ENCODE data around the gene VPS13A. TPM values are rescaled to one million over a fixed set of nuclear protein-coding genes. Genes with fewer than 3 reads are reported as not detected.
"Not testable (repeated sequence)": the region's sequence is repeated elsewhere in the genome, so short reads cannot be mapped to it uniquely, and the experiment has no call there.

The VPS13A gene
- total RNA-seq, 1 experiment from 2014 or later: 8.7 TPM

DNA sequence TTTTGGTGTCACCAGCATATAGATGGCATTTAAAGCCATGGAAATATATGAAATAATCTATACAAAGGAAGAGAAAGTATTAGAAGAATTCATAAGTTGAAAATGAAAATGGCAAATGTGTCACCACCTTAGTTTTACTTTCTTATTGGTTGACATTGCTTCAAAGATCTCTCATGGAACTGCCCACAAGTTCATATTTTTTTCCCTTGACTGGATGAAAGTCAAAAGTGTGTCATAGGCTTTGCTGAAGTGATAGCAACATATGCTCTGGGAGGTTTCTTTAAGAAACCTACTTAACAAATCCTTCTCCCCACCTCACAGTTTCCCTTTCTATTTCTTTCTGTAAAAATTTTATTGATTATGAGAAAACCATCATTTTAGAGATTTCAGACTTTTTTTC lies 127.2 kb downstream of the VPS13A start:
- no peak for DNase-seq (ENCODE audit: low spot score)

DNA sequence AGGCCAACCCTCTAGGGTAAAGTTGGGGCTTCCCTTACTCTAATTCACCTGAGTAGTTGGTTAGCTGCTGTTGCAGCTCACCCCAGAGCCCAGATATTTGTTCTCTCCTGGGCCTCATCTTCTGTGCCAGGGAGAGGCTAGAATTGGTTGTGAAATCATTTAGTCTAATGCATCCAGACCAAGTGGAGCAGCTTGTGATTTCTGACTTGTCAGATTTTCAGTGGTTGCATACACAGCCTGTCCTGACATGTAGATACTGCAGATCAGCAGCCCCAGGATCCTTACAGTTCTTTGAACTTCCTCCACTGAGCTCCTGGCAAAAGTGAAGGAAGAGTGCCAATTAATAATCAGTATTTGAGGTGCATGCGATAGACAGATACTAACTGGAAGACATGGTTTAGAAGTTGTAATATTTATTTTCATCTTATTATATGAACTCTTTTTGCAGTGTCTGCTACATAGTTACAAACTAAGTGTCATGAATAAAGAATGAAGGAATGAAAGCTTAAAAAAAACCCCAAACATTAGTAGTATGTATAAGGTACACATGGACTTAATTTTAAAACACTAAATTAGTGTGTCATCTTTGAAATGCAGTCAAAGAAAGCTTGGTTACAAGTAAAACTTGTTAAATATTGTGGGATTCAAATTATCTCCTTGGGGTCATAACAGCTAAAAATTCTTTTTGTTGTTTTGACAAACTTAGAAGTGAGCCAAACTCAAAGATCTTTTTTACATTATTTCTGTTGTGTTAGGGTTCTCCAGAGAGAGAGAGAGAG lies 128.5 kb downstream of the VPS13A start:
- no peak for DNase-seq (ENCODE audit: low spot score)

DNA sequence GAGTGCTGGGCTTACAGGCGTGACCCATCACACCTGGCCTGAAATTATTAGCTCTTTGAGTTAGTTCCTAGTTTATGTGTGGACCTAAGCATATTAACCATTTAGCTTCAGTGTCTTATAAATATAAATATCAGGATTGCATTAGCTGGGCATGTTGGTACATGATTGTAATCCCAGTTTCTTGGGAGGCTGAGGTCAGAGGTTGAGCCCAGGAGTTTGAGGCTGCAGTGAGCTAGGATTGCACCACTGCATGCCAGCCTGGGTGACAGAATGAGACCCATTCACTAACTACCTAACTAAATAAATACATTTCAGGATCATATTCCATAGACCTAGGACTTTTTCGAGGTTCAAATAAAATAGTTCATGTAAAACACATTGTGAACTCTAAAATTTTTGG lies 129.8 kb downstream of the VPS13A start:
- DNase-seq (ENCODE audit: low spot score): no peak

DNA sequence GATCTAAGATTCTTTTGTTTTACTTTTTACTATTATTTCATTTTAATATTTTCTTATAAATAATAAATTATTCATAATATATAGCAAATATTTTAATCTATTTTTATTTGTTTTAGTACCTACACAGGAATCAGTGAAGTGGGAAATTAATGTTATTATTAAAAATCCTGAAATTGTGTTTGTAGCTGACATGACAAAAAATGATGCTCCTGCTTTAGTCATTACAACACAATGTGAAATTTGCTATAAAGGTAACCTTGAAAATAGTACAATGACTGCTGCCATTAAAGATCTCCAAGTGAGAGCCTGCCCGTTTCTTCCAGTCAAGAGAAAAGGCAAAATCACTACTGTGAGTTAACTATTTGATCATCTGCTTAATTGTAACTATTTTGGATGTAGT lies 138.7 kb downstream of the VPS13A start:
- DNase-seq (ENCODE audit: low spot score): no peak

DNA sequence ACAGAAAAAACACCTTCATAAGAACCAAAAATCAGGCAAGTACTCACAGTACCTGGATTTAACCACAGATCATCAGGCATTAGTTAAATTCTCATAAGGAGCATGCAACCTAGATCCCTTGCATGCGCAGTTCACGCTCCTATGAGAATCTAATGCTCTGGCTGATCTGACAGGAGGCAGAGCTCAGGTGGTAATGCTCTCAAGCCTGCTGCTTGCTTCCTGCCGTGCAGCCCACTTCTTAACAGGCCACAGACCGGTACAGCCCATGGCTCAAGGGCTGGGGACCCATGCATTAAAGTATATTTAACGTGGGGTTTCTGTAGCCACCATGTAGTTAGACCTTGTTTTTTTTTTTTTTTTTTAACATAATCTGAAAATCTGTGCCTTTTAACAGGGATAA lies 147.7 kb downstream of the VPS13A start:
- no peak for DNase-seq (ENCODE audit: low spot score)

DNA sequence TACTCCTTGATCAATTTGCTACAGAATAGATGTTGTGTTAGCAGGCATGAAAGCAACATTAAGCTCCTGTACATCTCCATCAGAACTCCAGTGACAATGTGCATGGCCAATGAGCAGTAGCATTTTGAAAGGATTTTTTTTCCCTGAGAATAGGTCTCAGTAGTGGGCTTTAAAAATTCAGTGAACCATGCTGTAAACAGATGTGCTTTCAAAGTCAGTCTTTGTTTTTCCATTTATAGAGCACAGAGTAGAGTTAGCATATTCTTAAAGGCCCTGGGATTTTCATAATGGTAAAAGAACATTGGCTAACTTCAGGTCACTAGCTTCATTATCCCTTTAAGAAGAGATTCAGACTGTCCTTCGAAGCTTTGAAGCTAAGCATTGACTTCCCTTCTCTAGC lies 150.8 kb downstream of the VPS13A start:
- DNase-seq (ENCODE audit: low spot score): no peak

DNA sequence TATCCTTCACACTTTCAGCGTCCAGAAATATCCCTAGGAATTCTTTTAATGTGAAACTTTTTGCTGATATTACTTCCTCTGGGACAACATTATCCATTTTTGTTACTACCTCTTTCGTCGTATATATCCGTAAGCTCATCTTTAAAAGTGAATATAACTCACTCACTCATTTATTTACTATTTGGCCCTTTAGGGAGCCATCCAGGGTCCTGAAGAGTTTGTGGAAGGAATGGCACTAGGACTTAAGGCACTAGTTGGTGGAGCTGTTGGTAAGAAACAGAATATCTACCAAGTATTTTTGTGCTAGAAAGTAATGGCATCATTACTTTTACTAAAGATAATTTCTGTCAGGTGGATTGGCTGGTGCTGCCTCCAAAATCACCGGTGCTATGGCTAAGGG lies 192.7 kb downstream of the VPS13A start:
- DNase-seq (ENCODE audit: low spot score): no peak

DNA sequence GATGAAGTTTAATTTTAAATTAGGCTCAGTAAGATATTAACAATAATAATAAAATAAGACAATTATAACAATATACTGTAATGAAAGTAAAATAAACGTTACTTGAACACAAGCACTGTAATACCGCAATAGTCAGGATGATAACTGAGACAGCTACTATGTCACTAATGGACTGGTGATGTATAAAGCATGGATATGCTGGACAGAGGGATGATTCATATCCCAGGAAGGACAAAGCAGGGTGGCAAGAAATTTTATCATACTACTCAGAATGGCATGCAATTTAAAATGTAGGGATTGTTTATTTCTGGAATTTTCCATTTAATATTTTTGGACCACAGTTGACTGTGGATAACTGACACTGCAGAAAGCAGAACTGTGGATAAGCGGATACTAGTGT lies 196.9 kb downstream of the VPS13A start:
- DNase-seq (ENCODE audit: low spot score): no peak

DNA sequence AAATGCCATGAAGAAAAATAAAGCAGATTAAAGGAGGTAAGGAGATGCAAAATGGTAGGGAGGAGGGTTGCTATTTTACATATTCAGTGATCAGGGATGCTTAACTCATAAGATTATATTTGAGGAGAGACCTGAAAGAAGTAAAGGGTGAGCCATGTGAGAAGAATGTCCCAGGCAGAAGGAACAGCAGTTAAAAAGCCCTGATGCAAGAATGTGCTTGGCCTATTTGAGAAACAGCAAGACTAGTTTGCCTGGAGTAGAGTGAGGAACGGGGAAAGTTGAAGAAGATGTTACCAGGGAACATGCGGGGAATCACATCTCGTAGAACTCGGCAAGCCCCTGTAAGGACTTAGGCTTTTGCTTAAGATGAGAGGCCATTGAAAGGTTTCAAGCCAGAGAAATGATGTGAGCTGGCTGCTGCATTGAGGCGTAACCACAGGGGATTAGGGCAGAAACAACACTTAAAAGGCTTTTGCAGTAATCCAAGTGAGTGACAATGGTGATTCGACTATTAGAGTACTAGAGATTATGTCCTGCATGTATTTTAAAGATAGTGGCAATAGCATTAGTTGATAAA lies 198.7 kb downstream of the VPS13A start:
- DNase-seq (ENCODE audit: low spot score): no peak

DNA sequence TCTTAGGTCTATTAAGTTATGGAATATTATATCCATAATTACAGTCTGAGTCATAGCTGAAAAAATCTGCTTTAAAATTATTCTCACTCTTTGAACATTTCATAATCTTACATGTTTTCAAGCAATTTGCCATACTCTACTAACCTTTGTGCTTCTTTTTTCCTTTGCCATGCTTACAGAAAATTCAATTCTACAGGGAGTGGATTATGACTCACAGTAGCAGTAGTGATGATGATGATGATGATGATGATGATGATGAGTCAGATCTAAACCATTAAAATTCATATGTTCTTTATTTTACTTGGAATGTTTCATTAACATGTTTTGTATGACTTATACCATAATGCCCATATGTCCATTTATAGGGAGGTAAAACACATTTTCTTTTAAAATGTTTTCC lies 207.1 kb downstream of the VPS13A start:
- DNase-seq (ENCODE audit: low spot score): no peak

DNA sequence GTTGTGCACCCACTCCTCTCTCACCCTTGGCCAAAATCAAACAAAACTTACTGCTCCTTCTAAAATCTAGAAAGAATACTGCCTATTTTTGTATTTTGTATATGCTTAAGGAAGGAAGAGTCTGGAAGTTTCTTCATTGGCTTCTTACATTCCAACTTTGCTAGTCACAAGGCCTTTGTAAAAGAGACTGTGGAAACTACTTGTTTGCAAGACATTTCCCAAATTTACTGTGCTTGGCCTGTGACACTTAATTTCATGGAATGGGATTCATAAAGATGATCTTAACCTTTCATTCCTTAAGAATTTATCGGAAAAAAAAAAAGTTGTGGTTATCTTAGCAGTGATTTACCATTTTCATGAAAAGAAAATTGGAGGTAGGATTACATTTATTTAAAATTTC lies 208.9 kb downstream of the VPS13A start:
- DNase-seq (ENCODE audit: low spot score): no peak

DNA sequence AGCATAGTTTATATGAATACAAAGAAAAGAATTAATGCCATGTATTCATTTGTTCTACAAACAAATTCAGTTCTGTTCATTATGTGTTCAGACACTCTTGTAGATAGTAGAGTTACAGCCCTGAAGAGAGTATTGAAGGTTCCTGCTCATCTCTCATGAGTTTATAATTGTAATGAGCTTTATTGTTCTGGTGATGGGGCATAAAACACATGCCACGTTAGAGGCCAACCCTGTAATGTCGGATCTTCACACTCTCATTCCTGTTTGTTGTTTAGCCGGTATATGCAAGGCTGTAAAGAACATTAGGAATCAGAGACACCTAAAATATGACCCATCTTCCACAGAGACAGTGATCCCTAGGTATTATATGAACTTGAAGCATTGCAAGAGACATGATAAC lies 214.5 kb downstream of the VPS13A start:
- DNase-seq (ENCODE audit: low spot score): no peak

DNA sequence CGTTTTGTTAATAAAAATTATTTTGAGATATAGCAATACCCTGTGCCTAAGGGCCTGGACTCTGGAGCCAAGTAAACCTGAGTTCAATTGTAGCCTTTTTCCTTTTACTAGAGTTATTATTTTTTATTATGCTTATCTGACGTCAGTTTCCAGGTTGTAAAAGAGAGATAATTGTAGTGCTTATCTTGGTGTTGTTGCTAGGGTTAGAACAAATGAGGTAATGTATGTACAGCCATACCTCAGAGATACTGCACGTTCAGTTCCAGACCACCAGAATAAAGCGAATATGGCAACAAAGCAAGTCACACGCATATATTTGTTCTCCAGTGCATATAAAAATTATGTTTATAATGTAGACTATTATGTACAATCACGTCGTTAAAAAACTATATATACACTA lies 215.0 kb downstream of the VPS13A start:
- no peak for DNase-seq (ENCODE audit: low spot score)

DNA sequence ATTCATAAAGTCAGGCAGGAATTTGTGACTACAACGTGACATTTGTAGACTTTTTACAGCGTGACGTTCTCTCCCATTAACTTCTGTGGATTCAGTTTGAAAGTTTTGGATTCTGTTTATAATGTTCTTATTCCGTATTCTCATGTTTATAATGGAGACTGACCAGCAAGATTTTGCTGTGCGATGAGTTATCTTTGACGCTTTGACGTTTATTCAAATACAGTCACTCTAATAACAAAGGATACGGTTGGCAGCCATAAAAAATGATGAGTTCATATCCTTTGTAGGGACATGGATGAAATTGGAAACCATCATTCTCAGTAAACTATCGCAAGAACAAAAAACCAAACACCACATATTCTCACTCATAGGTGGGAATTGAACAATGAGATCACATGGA lies 221.2 kb downstream of the VPS13A start:
- DNase-seq (ENCODE audit: low spot score): not testable (repeated sequence)

DNA sequence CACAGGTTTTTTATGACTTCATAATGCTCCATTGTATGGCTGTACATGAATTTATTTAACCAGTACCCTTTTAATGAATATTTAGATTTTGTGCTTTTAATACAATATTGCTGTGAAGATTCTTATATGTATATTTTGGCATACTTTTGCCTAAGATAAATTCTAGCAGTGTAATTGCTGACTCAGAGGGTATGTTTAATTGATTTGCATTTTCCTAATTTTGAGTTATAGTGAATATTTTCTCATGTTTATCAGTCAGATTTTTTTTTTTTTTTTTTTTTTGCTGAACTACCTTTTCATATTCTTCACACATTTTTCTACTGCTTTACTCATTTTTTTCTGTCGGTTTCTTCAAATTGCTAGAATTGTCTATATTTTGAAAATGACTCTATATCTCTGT lies 222.6 kb downstream of the VPS13A start:
- no peak for DNase-seq (ENCODE audit: low spot score)

DNA sequence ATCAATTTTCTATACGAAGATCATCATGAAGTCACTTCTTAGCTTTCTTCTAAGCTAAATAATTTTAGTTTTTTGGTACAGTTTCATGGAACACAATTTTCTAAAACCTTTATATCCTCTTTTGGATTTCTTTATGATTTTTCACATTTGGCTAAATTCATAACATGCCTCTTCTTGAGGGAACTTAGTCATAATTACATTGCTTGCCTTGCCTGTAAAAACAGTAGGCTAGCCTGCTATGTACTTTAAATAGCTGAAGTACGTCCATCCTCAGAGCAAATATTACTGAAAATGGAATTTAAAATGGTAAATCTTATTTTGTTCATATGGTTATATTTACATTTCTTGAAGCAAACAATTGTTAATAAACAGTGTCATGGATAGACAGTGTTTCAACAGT lies 225.0 kb downstream of the VPS13A start:
- DNase-seq (ENCODE audit: low spot score): no peak

DNA sequence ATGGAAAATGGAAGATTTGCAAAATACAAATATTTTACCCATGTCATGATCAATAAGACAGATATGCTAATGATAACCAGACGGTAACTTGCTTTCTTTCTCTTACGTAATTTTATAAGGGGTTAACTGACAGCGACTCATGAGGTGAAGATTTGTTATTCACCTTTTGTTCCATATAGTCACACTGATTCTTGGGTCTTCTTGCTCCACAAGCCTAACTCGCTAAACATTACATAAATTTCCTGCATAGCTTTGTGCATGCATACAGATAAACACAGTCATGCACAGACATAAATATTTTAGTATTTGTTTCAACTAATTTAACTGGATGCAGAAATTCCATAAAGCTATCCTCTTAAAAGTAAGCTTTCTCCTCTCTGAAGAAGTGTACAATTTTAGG lies 225.9 kb downstream of the VPS13A start:
- no peak for DNase-seq (ENCODE audit: low spot score)

DNA sequence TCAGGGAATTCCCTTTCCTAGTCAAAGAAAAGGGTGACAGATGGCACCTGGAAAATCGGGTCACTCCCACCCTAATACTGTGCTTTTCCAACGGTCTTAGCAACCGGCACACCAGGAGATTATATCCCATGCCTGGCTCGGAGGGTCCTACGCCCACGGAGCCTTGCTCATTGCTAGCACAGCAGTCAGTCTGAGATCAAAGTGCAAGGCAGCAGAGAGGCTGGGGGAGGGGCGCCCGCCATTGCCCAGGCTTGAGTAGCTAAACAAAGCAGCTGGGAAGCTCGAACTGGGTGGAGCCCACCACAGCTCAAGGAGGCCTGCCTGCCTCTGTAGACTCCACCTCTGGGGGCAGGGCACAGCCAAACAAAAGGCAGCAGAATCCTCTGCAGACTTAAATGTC lies 231.2 kb downstream of the VPS13A start:
- not testable (repeated sequence) for DNase-seq (ENCODE audit: low spot score)

DNA sequence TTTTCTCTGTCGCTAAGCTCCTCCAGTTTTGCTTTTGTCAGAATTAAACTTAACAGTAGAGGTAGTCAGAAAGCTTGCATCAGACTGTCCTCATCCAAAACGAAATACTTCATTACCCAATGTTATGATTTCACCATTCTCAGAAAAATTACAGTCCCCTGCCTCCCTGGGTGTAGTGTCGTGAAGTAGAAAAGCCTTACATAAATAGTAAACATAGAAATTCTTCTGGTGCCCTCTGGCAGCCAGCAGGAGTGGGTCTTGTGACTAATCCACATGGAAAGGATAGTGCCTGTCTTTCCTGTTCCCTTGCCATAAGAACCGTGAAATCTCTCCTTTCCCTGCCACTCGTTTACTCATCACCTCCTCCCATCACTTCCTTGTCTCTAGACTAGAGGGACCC lies 240.2 kb downstream of the VPS13A start:
- DNase-seq (ENCODE audit: low spot score): peak; percentile 86

DNA sequence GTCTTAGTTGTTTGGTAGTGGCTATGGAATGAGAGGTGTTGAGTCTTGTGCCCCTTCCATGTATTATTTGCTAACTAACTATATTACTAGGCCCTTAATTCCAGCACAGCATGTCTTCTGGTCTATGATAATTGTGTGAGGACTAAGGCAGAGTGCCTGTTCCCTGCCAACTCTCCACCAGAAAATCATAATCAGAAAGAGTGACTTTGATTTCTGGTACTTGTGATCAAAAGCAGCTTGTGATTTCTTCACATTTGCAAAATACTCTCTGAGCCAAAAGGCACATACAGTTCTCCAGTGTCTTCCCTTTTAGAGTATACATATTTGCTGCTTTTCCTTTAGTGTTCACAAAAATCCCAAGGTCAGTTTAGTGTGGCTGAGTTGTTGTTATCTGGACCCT lies 240.9 kb downstream of the VPS13A start:
- DNase-seq (ENCODE audit: low spot score): no peak

DNA sequence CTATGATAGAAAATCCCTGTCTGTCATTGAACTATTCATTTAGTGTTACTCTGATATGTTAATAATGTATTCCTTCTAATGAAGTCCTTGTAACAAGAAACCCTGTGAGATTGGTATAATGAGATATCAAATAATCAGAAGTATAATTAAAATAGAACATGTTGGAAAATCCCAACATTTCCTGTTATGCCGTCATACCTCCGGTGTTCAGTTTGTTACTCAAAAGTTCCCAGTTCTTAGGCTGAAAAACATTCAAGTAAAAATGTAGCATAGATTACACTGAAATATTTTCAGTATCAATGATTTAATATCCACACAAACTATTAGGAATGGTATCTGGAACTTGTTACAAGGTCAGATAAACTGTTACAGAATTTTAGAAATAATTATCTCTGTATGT lies 243.3 kb downstream of the VPS13A start:
- DNase-seq (ENCODE audit: low spot score): no peak

DNA sequence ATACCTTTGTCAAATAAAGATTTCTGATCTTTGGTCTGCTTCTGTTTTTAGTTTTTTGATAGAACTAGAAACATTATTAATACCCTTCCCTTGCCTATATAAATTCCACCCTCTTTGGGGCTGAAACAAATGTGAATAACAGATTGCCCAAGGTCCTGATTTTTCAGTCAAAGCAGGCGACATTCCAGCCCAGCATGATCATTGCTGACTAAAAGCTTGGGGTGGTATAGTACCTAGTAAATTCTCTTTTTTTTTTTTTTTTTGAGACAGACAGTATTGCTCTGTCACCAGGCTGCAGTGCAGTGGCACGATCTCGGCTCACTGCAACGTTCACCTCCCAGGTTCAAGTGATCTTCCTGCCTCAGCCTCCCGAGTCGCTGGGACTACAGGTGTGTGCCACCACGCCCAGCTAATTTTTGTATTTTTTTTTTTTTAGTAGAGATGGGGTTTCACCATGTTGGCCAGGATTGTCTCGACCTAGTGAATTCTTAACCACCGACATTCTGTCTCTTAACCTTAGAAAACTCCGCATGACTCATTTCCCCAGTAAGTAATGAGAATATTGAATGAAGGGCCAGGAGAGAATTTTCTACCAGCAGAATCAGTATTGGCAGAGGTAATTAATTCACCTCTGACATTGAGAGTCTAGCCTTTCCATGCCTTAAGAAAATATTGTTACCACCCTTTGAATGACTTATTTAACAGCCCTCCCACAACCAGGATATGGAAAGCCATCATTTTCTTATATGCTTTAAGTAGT lies 244.4 kb downstream of the VPS13A start:
- DNase-seq (ENCODE audit: low spot score): no peak

DNA sequence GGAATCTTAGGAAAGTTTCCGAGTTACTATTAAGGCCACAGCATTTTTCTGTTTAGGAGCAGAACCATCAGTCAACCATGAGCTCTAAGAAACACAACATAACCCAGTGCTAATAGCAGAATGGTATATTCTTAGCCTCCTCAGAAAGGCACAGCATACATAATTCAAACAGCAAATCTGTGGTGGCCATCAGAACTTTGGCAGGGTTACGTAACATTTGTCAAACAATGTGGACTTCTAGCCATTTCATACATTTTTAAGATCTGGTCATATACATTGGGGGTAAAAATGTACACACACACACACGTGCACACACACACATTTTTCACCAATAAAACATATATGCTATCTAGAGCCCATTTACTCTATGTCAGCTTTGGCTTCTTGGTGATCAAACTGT lies 245.6 kb downstream of the VPS13A start:
- DNase-seq (ENCODE audit: low spot score): no peak
